Measurements from ENCODE around the gene TMUB2.

DNA sequence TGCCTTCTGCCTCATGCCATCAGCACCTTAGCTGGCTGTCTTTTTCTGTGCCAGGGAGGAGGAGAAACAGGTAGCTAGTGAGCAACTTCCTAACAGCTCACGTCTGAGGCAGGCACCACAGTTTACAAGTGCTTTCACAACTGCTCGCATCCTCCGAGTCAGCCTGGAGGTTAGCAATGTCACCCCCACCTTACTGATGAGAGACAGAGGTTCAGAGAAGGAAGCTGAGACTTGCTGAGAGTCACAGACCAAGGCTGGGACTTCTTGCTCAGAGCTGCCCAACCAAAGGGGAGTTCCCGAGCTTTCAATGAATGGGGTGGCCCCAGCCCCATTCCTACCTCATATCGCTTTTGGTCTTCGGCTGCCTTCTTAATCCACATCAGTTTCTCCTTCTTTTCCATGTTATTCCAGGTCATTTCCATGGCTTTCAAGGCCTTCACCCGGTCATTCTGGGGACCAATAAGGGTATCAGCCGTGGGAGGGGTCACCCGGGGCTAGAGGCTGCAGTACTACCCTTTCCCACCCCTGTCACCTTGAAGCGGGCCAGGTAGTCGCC is 23.1 kb downstream of the TMUB2 start:
- no peak for TF ChIP-seq POLR2A (IDR thresholded peaks at IDR 0.05)
- TF ChIP-seq, protein P1, sequence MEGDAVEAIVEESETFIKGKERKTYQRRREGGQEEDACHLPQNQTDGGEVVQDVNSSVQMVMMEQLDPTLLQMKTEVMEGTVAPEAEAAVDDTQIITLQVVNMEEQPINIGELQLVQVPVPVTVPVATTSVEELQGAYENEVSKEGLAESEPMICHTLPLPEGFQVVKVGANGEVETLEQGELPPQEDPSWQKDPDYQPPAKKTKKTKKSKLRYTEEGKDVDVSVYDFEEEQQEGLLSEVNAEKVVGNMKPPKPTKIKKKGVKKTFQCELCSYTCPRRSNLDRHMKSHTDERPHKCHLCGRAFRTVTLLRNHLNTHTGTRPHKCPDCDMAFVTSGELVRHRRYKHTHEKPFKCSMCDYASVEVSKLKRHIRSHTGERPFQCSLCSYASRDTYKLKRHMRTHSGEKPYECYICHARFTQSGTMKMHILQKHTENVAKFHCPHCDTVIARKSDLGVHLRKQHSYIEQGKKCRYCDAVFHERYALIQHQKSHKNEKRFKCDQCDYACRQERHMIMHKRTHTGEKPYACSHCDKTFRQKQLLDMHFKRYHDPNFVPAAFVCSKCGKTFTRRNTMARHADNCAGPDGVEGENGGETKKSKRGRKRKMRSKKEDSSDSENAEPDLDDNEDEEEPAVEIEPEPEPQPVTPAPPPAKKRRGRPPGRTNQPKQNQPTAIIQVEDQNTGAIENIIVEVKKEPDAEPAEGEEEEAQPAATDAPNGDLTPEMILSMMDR (IDR thresholded peaks at IDR 0.05), result no peak
